Heart right ventricle (tissue), 16 donors: ENCODE data around the gene RAB11B. TPM values are rescaled to one million over a fixed set of nuclear protein-coding genes. Genes with fewer than 3 reads are reported as not detected.
"Not testable (repeated sequence)": the region's sequence is repeated elsewhere in the genome, so short reads cannot be mapped to it uniquely, and the experiment has no call there.

Source experiments
- ATAC-seq, 8 donors: fragments of 200-7000 bp; cut with Tn5 transposase; one replicate each; pipeline ENCODE4 v1.9.1; 2020; ENCODE audit warnings: mild to moderate bottlenecking in 8 of 8, moderate library complexity in 8 of 8, moderate number of reproducible peaks in 1 of 8
- DNase-seq, 2 donors: peaks; one replicate each; pipeline ENCODE4 v3.0.0-alpha.2; 2020
- H3K27ac ChIP-seq, 10 donors: fragments of 200-600 bp; sonication (generic) in 2 of 10; one replicate each; pipeline versions ENCODE4 v1.5.0 to v1.8.0; 2020 to 2022; ENCODE audit warnings: mild to moderate bottlenecking in 3 of 10
- H3K27me3 ChIP-seq, 7 donors: fragments of 200-600 bp; one replicate each; pipeline ENCODE4 v1.8.0; 2021 to 2022; ENCODE audit warnings: mild to moderate bottlenecking in 2 of 7
- H3K36me3 ChIP-seq, 9 donors: fragments of 200-600 bp; sonication (generic) in 1 of 9; one replicate each; pipeline versions ENCODE4 v1.5.0 to v1.8.0; 2020 to 2022; ENCODE audit warnings: mild to moderate bottlenecking in 2 of 9
- H3K4me1 ChIP-seq, 9 donors: fragments of 200-600 bp; sonication (generic) in 1 of 9; one replicate each; pipeline versions ENCODE4 v1.5.0 to v1.8.0; 2020 to 2022; ENCODE audit warnings: mild to moderate bottlenecking in 4 of 9
- H3K4me3 ChIP-seq, 10 donors: fragments of 200-600 bp; sonication (generic) in 2 of 10; one replicate each; pipeline versions ENCODE4 v1.5.0 to v1.8.0; 2020 to 2022; ENCODE audit warnings: mild to moderate bottlenecking in 7 of 10, moderate library complexity in 2 of 10
- H3K9me3 ChIP-seq, 11 donors: fragments of 200-600 bp in 10 of 11; sonication (generic) in 2 of 11; one replicate each; pipeline versions ENCODE4 v1.5.0 to v1.8.0; 2013 to 2022; ENCODE audit warnings: mild to moderate bottlenecking in 2 of 11, control low read depth in 1 of 11, moderate library complexity in 1 of 11
- WGBS, 2 donors: extraction: QIAGEN DNeasy Blood & Tissue Kit; methylation state at CpG; one replicate each; pipeline ENCODE4 v1.1.7; 2013; ENCODE audit warnings: inconsistent platforms in 1 of 2; 5-methylcytosine and 5-hydroxymethylcytosine counted together
- intact Hi-C, 10 donors: fragments of 100-400 bp; cut with DNase I; formaldehyde crosslinking; loops; one replicate each; pipeline versions ENCODE4 v1.11.1 to v1.14.2; 2022
- polyA plus RNA-seq, 2 donors: library from polyadenylated mRNA; stranded (reverse); fragments of 200-250 nt; gene quantifications; one replicate each; pipeline ENCODE4 v1.2.3, GENCODE V29; 2013
- total RNA-seq, 10 donors: library from RNA; stranded (reverse); fragmentation: NEBNext Ultra II Directional in 3 of 10; extraction: Animal tissue kit (Norgen Biotek cat#: 25700) in 3 of 10; gene quantifications; one replicate each; pipeline versions ENCODE4 v1.2.1 to v1.2.4, GENCODE V29; 2021 to 2023
- TF ChIP-seq, protein P1 (sequence below), 9 donors: fragments of 200-600 bp; sonication (generic) in 2 of 9; IDR thresholded peaks; one replicate each; pipeline versions ENCODE4 v1.5.0 to v1.8.0; 2021 to 2022; ENCODE audit warnings: antibody characterized with exemption in 9 of 9, mild to moderate bottlenecking in 5 of 9, moderate library complexity in 1 of 9
- donor health status: Arrhythmogenic right ventricular cardiomyopathy.
- donor health status: ischemic (EF 13 %, LVEDD 7.1; RV severe dilation, severe dysfunction).
- donor health status: healthy with polysubstance abuse.
- donor health status: DM: no; HTN: yes; CAD: no.
- donor health status: DM: no; HTN: no; CAD: no.
- donor health status: ischemic (EF 25% LVEDD 6.9; RV normal size, moderate dysfunction).
- donor health status: ischemic (EF 25% LVEDD 5.7; RV mildly dilated, moderate dysfunction).
- donor health status: healthy.
- donor health status: DM: yes; HTN: yes; CAD: no.
- donor health status: Ischemic cardiomyopathy.
- donor health status: ischemic (EF 35%, LVEDD 5.7; RV mildly dilated, moderate dysfunction).
- donor health status: nonischemic (EF 11% LVEDD 7.7; RV severe dilation, severe dysfunction).
- donor health status: DM: yes; HTN: yes; CAD: no.
- donor health status: PGD.
- donor health status: ischemic (EF 29% LVEDD 5.4; RV normal size, mild dysfunction).
- donor health status: nonischemic (EF 23%, LVEDD 6.1; RV moderate dilation, normal function).

Gene RAB11B
- total and polyA plus RNA-seq, 12 donors = 111 to 178 (median 156) TPM

DNA sequence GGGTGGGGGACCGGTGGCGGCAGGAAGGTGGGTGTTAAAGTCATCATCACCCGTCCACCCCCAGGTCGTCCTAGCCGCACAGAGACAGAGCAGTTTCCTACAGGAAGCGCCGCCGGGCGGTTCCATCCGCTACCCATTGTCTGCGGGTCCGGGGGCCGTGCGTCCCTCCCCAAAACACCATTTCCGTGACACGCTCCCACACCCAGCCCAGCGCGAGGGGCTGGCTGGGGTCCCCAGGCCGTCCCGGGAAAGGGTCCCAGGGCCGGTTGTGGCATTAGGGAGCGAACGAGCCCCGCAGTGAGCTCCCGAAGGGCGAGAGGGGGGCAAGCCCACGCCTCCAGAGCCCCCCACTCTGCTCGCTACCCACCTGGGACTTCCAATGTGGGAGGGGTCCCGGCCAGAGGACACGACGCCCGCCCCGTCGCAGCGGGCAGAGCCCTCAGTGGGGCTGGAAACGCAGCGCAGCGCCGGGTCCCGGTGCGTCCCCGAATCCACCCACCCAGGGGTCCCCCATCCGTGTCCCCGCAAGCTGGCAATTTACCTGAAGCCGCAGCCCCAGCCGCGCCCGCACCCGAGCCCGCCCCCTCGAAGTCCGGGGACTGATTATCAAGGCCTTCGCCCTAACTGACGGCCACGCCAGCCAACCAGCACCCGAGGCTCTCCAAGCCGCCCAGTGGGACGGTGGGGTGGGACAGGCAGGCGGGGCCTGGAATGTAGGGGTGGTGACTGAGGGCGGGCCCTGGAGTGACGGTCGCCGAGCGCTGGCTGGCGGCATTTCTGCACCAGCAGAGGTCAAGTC is 47.3 kb upstream of the RAB11B start, which contains the start of gene KANK3:
Gene KANK3, minus strand, starts transcription at position 579 of the 799 bp plus-strand sequence. CDS start 5,434 bp downstream, outside the sequence.
- TF ChIP-seq, protein P1, sequence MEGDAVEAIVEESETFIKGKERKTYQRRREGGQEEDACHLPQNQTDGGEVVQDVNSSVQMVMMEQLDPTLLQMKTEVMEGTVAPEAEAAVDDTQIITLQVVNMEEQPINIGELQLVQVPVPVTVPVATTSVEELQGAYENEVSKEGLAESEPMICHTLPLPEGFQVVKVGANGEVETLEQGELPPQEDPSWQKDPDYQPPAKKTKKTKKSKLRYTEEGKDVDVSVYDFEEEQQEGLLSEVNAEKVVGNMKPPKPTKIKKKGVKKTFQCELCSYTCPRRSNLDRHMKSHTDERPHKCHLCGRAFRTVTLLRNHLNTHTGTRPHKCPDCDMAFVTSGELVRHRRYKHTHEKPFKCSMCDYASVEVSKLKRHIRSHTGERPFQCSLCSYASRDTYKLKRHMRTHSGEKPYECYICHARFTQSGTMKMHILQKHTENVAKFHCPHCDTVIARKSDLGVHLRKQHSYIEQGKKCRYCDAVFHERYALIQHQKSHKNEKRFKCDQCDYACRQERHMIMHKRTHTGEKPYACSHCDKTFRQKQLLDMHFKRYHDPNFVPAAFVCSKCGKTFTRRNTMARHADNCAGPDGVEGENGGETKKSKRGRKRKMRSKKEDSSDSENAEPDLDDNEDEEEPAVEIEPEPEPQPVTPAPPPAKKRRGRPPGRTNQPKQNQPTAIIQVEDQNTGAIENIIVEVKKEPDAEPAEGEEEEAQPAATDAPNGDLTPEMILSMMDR (IDR thresholded peaks at IDR 0.05) = peak in 3 of 9 donors; percentile 14 to 16 (median 15)
- Histone ChIP-seq H3K9me3 (no peaks in the 10 kb centered on the region), H3K36me3 (no peaks in the 10 kb centered on the region), H3K4me1 (peaks cover 0 to 53% (median 22%) of the 10 kb centered on the region in 9 donors), H3K27me3 (peaks cover 0 to 46% (median 0%) of the 10 kb centered on the region in 7 donors), H3K27ac (peak within 1 kb of the TSS; percentile 90 to 99 (median 97)), H3K4me3 (peak within 1 kb of the TSS; percentile 51 to 87 (median 70))
- 4 to 5% methylated on average over 62 to 65 of the region's 65 CpGs for WGBS, 2 donors
- DNase-seq (peak; percentile 98 to 100), ATAC-seq (peak; percentile 92 to 98 (median 94))
- intact Hi-C loops = loop anchor here in 2 of 10 donors (2.0 to 10.0 kb wide), 2 partner anchors 22 to 52 kb away; partner anchors contain the start of genes NDUFA7 (in 1 of the 2), RAB11B (in 1 of the 2) and RPS28 (in 1 of the 2)

DNA sequence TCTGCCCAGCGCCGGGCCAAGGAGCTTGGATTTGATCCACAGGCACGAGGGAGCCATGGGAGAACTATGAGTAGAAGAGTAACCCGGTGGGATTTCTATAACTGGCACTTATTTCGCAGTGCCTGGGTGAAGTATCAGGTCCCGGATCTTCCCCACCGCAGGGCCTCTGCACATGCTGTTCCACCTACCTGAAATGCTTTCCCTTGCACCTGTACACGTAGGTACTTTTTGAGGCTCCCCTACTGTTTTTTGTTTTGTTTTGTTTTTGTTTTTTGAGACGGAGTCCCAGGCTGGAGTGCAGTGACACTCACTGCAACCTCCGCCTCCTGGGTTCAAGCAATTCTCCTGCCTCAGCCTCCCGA is 46.7 kb upstream of the RAB11B start:
- H3K9me3 ChIP-seq = no peaks in the 10 kb centered on the region
- TF ChIP-seq, protein P1 (IDR thresholded peaks at IDR 0.05) = no peak
- no peak for DNase-seq
- H3K36me3 ChIP-seq = no peaks in the 10 kb centered on the region
- 37 to 39% methylated on average over 11 of the region's 11 CpGs for WGBS, 2 donors
- peak overlapping the region in 8 of 10 donors; percentile 28 to 99 (median 96) for H3K27ac ChIP-seq
- peaks cover 0 to 50% (median 20%) of the 10 kb centered on the region in 9 donors for H3K4me1 ChIP-seq
- H3K4me3 ChIP-seq = peak overlapping the region; percentile 51 to 87 (median 70)
- intact Hi-C loops = loop anchor here in 2 of 10 donors (2.0 to 10.0 kb wide), 2 partner anchors 23 to 51 kb away; partner anchors contain the start of genes NDUFA7 (in 1 of the 2), RAB11B (in 1 of the 2) and RPS28 (in 1 of the 2)
- H3K27me3 ChIP-seq = peaks cover 0 to 42% (median 0%) of the 10 kb centered on the region in 7 donors
- no peak for ATAC-seq

GRCh38 chr19:8349629-8350372 is 40.4 kb upstream of the RAB11B start:
- WGBS, 2 donors = 59 to 71% methylated on average over 8 of the region's 8 CpGs
- Histone ChIP-seq H3K27me3 (peaks cover 0 to 12% (median 0%) of the 10 kb centered on the region in 7 donors), H3K27ac (peak overlapping the region in 5 of 10 donors; percentile 16 to 41 (median 26)), H3K4me1 (peaks cover 3 to 37% (median 21%) of the 10 kb centered on the region in 9 donors)
- not testable (repeated sequence) for H3K36me3 ChIP-seq, H3K9me3 ChIP-seq, H3K4me3 ChIP-seq, DNase-seq
- ATAC-seq = peak in 2 of 8 donors; percentile 25 to 26
- intact Hi-C loops = loop anchor here in 7 of 10 donors (5.0 to 10.0 kb wide), 7 partner anchors 42 to 235 kb away; partner anchors contain the start of genes RAB11B (in 2 of the 7) and PRAM1 (in 1 of the 7)

GRCh38 chr19:8352134-8352827 is 37.9 kb upstream of the RAB11B start:
- DNase-seq (no peak), ATAC-seq (peak in 4 of 8 donors; percentile 6 to 23 (median 10))
- no peaks in the 10 kb centered on the region for H3K36me3 ChIP-seq
- peak overlapping the region in 5 of 10 donors; percentile 23 to 34 (median 30) for H3K4me3 ChIP-seq
- peak overlapping the region in 3 of 10 donors; percentile 17 to 28 (median 18) for H3K27ac ChIP-seq
- TF ChIP-seq, protein P1 (IDR thresholded peaks at IDR 0.05) = no peak
- intact Hi-C loops = loop anchor here in 7 of 10 donors (5.0 to 10.0 kb wide), 6 partner anchors 40 to 233 kb away; partner anchors contain the start of genes PRAM1 (in 1 of the 7) and RAB11B (in 1 of the 7)
- H3K27me3 ChIP-seq = peaks cover 0 to 10% (median 0%) of the 10 kb centered on the region in 7 donors
- WGBS, 2 donors = 25 to 46% methylated on average over 10 of the region's 10 CpGs
- peaks cover 3 to 48% (median 21%) of the 10 kb centered on the region in 9 donors for H3K4me1 ChIP-seq
- H3K9me3 ChIP-seq = peaks cover 0 to 11% (median 0%) of the 10 kb centered on the region in 11 donors

DNA sequence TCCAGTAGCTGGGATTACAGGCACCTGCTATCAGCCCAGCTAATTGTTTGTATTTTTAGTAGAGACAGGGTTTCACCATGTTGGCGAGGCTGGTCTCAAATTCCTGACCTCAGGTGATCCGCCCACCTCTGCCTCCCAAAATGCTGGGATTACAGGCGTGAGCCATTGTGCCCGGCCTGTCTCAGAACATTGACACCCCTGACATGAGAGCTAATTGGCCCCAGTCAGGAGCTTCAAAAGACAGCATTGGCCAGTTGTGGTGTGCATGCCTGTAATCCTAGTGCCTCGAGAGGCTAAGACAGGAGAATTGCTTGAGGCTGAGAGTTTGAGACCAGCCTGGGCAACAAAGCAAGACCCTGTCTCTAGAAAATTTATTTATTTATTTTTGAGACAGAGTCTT is 37.3 kb upstream of the RAB11B start:
- H3K27me3 ChIP-seq = peaks cover 0 to 10% (median 0%) of the 10 kb centered on the region in 7 donors
- H3K9me3 ChIP-seq = peaks cover 0 to 11% (median 0%) of the 10 kb centered on the region in 11 donors
- ATAC-seq, H3K36me3 ChIP-seq, H3K27ac ChIP-seq, DNase-seq: not testable (repeated sequence)
- 70 to 71% methylated on average over 5 of the region's 5 CpGs for WGBS, 2 donors
- intact Hi-C loops = loop anchor here in 7 of 10 donors (5.0 to 10.0 kb wide), 6 partner anchors 39 to 232 kb away; partner anchors contain the start of genes PRAM1 (in 1 of the 7) and RAB11B (in 1 of the 7)
- peaks cover 3 to 48% (median 21%) of the 10 kb centered on the region in 9 donors for H3K4me1 ChIP-seq
- H3K4me3 ChIP-seq = peak overlapping the region in 4 of 10 donors; percentile 23 to 34 (median 31)
